ENCODE measurements around the gene ECSCR.

DNA sequence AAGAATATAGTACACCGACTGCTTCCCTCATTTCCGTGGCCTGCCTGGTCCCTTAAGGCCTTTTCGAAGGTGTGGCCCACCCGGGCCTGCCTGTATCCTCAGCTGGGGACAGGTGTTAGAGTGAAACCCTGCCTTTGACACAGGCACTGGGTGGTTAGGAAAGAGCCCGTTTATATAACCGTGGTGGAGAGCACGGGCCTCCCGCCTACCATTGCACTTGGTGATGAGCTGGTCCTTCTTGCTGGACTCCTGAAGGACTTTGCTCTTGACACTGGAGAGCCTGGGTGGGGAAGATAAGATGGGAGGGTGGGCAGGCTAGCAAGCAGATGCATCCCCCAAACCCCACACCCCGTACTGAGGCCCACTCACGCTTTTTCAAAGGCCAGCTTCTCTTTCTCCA lies 61.0 kb downstream of the ECSCR start:
- TF ChIP-seq, protein P1, sequence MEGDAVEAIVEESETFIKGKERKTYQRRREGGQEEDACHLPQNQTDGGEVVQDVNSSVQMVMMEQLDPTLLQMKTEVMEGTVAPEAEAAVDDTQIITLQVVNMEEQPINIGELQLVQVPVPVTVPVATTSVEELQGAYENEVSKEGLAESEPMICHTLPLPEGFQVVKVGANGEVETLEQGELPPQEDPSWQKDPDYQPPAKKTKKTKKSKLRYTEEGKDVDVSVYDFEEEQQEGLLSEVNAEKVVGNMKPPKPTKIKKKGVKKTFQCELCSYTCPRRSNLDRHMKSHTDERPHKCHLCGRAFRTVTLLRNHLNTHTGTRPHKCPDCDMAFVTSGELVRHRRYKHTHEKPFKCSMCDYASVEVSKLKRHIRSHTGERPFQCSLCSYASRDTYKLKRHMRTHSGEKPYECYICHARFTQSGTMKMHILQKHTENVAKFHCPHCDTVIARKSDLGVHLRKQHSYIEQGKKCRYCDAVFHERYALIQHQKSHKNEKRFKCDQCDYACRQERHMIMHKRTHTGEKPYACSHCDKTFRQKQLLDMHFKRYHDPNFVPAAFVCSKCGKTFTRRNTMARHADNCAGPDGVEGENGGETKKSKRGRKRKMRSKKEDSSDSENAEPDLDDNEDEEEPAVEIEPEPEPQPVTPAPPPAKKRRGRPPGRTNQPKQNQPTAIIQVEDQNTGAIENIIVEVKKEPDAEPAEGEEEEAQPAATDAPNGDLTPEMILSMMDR (IDR thresholded peaks at IDR 0.05) = no peak
- no peak for TF ChIP-seq EP300 (IDR thresholded peaks at IDR 0.05)
- no peak for TF ChIP-seq POLR2A (IDR thresholded peaks at IDR 0.05; ENCODE audit: low read depth)
- no peak for TF ChIP-seq POLR2AphosphoS5 (IDR thresholded peaks at IDR 0.05)
